Colonic mucosa (tissue), 4 donors: ENCODE results near the gene GSTT2. TPM values are rescaled to one million over a fixed set of nuclear protein-coding genes. Genes with fewer than 3 reads are reported as not detected.
"Not testable (repeated sequence)": the region's sequence is repeated elsewhere in the genome, so short reads cannot be mapped to it uniquely, and the experiment has no call there.

Experiments used
- DNase-seq: peaks from one replicate; pipeline ENCODE4 v3.0.0-alpha.2; 2020
- H3K27ac ChIP-seq: fragments of 200-600 bp; one replicate; pipeline ENCODE4 v1.8.0; 2021
- H3K27me3 ChIP-seq: fragments of 200-600 bp; one replicate; pipeline ENCODE4 v1.8.0; 2021
- H3K36me3 ChIP-seq: fragments of 200-600 bp; one replicate; pipeline ENCODE4 v1.8.0; 2021
- H3K4me1 ChIP-seq: fragments of 200-600 bp; one replicate; pipeline ENCODE4 v1.8.0; 2021; ENCODE audit warnings: mild to moderate bottlenecking
- H3K4me3 ChIP-seq: fragments of 200-600 bp; one replicate; pipeline ENCODE4 v1.8.0; 2021
- H3K9ac ChIP-seq, 2 donors: one replicate each; pipeline ENCODE4 v1.7.0; 2013; ENCODE audit warnings: control low read depth in 2 of 2, low read depth in 2 of 2, low read length in 2 of 2
- H3K9me3 ChIP-seq: fragments of 200-600 bp; one replicate; pipeline ENCODE4 v1.8.0; 2021
- intact Hi-C: fragments of 100-400 bp; cut with DNase I; formaldehyde crosslinking; loops from one replicate; pipeline ENCODE4 v1.14.1; 2022
- total RNA-seq, 2 donors: library from RNA; stranded (reverse); fragmentation: NEBNext Ultra II Directional in 1 of 2; extraction: Animal tissue kit (Norgen Biotek cat#: 25700) in 1 of 2; gene quantifications; one replicate each; pipeline ENCODE4 v1.2.1, GENCODE V29; 2021
- TF ChIP-seq, protein P1 (sequence below): fragments of 200-600 bp; IDR thresholded peaks from one replicate; pipeline ENCODE4 v1.8.0; 2022; ENCODE audit warnings: antibody characterized with exemption, mild to moderate bottlenecking
- donor health status: healthy.
- donor health status: DM: no; HTN: no; CAD: no.
- donor health status: DM: no; HTN: no; CAD: no.

The GSTT2 gene
- total RNA-seq, 2 donors from 2014 or later, result not detected

- intact Hi-C loops, H3K9ac ChIP-seq, H3K36me3 ChIP-seq, H3K4me3 ChIP-seq, DNase-seq, H3K9me3 ChIP-seq, H3K27ac ChIP-seq, H3K4me1 ChIP-seq, H3K27me3 ChIP-seq: not testable (repeated sequence)
Measured at GRCh38 chr22:23993581-23994177, 13.7 kb downstream of the GSTT2 start.

DNA sequence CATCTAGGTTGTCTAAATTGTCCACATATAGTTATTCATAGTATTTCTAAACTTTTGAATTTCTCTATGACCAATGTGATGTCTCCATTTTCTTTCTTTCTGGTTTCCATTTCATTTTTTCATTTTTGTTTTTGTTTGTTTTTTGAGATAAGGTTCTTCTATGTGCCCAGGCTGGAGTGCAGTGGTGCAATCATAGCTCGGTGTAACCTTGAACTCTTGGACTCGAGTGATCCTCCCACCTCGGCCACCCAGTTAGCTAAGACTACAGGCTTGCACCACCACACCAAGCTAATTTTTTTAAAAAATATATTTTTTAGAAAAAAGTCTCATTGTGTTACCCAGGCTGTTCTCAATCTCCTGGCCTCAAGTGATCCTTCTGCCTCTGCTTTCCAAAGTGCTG lies 17.2 kb downstream of the GSTT2 start:
- no peak overlapping the region for H3K9ac ChIP-seq
- no peak overlapping the region for H3K4me3 ChIP-seq
- intact Hi-C loops, result no loop called here
- H3K9me3 ChIP-seq, result no peaks in the 10 kb centered on the region
- TF ChIP-seq, protein P1, sequence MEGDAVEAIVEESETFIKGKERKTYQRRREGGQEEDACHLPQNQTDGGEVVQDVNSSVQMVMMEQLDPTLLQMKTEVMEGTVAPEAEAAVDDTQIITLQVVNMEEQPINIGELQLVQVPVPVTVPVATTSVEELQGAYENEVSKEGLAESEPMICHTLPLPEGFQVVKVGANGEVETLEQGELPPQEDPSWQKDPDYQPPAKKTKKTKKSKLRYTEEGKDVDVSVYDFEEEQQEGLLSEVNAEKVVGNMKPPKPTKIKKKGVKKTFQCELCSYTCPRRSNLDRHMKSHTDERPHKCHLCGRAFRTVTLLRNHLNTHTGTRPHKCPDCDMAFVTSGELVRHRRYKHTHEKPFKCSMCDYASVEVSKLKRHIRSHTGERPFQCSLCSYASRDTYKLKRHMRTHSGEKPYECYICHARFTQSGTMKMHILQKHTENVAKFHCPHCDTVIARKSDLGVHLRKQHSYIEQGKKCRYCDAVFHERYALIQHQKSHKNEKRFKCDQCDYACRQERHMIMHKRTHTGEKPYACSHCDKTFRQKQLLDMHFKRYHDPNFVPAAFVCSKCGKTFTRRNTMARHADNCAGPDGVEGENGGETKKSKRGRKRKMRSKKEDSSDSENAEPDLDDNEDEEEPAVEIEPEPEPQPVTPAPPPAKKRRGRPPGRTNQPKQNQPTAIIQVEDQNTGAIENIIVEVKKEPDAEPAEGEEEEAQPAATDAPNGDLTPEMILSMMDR, result no peak
- H3K4me1 ChIP-seq, result no peaks in the 10 kb centered on the region
- H3K27me3 ChIP-seq, result no peaks in the 10 kb centered on the region
- no peaks in the 10 kb centered on the region for H3K36me3 ChIP-seq
- no peak for DNase-seq
- H3K27ac ChIP-seq, result no peak overlapping the region

DNA sequence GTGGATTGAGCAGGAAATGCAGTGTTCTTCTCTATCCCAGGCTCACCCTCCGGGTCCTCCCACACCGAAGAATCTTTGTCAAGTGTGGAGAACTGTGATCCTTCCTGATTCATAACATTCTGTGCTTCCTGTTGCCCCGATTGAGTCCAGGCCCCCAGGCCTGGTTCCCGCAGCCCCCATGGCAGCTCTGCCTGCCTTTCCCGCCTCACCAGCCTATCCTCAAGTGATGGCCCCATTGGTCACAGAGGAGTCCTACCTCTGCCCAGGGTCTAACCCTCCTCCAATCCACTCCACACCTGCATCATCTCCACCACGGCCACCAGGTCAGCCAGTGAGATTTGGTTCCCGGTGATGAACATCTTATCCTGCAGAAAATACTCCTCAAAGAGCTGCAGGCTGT lies 19.8 kb downstream of the GSTT2 start:
- not testable (repeated sequence) for H3K27ac ChIP-seq, H3K4me3 ChIP-seq, H3K36me3 ChIP-seq, DNase-seq, H3K27me3 ChIP-seq, H3K4me1 ChIP-seq, H3K9ac ChIP-seq, H3K9me3 ChIP-seq
- intact Hi-C loops, result loop anchor here (10.0 kb wide), 1 partner anchor 165 kb away; no protein-coding TSS in a partner anchor

- Histone ChIP-seq H3K27me3 (no peaks in the 10 kb centered on the region), H3K9ac (no peak overlapping the region), H3K9me3 (no peaks in the 10 kb centered on the region), H3K36me3 (no peaks in the 10 kb centered on the region), H3K4me3 (no peak overlapping the region), H3K4me1 (no peaks in the 10 kb centered on the region), H3K27ac (no peak overlapping the region)
- DNase-seq, result no peak
- TF ChIP-seq, protein P1, result no peak
- intact Hi-C loops, result loop anchor here (10.0 kb wide), 1 partner anchor 163 kb away; no protein-coding TSS in a partner anchor
Measured at GRCh38 chr22:24001314-24001713, 21.4 kb downstream of the GSTT2 start.

DNA sequence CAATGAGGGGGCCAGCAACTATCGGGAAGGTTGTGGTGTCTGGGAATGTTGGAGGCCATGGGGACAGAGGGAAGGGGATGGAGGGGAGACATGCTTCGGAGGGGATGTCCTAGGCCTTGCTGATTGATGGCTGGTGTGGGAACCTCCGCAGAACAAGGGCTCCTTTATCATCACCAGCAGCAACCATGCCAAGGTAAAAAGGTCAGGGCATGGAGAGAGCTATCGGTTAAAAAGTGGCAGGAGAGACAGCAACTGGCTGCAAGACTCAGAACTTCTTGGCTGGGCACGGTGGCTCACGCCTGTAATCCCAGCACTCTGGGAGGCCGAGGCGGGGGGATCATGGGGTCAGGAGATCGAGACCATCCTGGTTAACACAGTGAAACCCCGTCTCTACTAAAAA lies 22.3 kb downstream of the GSTT2 start:
- H3K27ac ChIP-seq, result no peak overlapping the region
- no peaks in the 10 kb centered on the region for H3K36me3 ChIP-seq
- no peaks in the 10 kb centered on the region for H3K9me3 ChIP-seq
- DNase-seq, result no peak
- intact Hi-C loops, result loop anchor here (10.0 kb wide), 1 partner anchor 163 kb away; no protein-coding TSS in a partner anchor
- no peaks in the 10 kb centered on the region for H3K4me1 ChIP-seq
- no peak overlapping the region for H3K4me3 ChIP-seq
- H3K9ac ChIP-seq, result no peak overlapping the region
- no peaks in the 10 kb centered on the region for H3K27me3 ChIP-seq
- TF ChIP-seq, protein P1, result no peak

- DNase-seq, result no peak
- Histone ChIP-seq H3K4me3 (no peak overlapping the region), H3K27me3 (no peaks in the 10 kb centered on the region), H3K36me3 (no peaks in the 10 kb centered on the region), H3K9me3 (no peaks in the 10 kb centered on the region), H3K27ac (no peak overlapping the region), H3K4me1 (no peaks in the 10 kb centered on the region), H3K9ac (no peak overlapping the region)
- intact Hi-C loops, result loop anchor here (10.0 kb wide), 1 partner anchor 162 kb away; no protein-coding TSS in a partner anchor
- TF ChIP-seq, protein P1, result no peak
Measured at GRCh38 chr22:24002851-24003250, 22.9 kb downstream of the GSTT2 start.
